Fibroblast of villous mesenchyme (primary cell): ENCODE results near the gene SPATA21. TPM values are rescaled to one million over a fixed set of nuclear protein-coding genes. Genes with fewer than 3 reads are reported as not detected.

Experiments used
- DNase-seq: peaks from one replicate; pipeline ENCODE4 v3.0.0-alpha.2; 2010; ENCODE audit warnings: low read depth
- H3K4me3 ChIP-seq: 2 replicates; pipeline ENCODE4 v1.5.1; 2011; ENCODE audit warnings: low read depth, mild to moderate bottlenecking, low read length
- CTCF ChIP-seq: IDR thresholded peaks from 2 replicates; pipeline ENCODE4 v1.5.1; 2012; ENCODE audit warnings: low read depth, mild to moderate bottlenecking, low read length; ENCODE audit not compliant: insufficient read depth
- total RNA-seq: library from RNA; depleted of rRNA; stranded (reverse); fragments of >200 nt; gene quantifications from 2 replicates; pipeline ENCODE4 v1.2.3, GENCODE V29; 2012

The SPATA21 gene
- total RNA-seq, 1 donor, result under 0.01 TPM

GRCh38 chr1:16430606-16431005 lies 6.6 kb downstream of the SPATA21 start:
- no peak for TF ChIP-seq CTCF
- no peak overlapping the region for H3K4me3 ChIP-seq
- no peak for DNase-seq

- TF ChIP-seq CTCF, result no peak
- no peak overlapping the region for H3K4me3 ChIP-seq
- no peak for DNase-seq
Observed at GRCh38 chr1:16425125-16426025, 11.8 kb downstream of the SPATA21 start.

GRCh38 chr1:16422041-16422440 lies 15.2 kb downstream of the SPATA21 start:
- no peak overlapping the region for H3K4me3 ChIP-seq
- no peak for DNase-seq
- no peak for TF ChIP-seq CTCF

- TF ChIP-seq CTCF, result no peak
- DNase-seq, result no peak
- H3K4me3 ChIP-seq, result no peak overlapping the region
Observed at GRCh38 chr1:16421201-16421600, 16.0 kb downstream of the SPATA21 start.

- TF ChIP-seq CTCF, result no peak
- H3K4me3 ChIP-seq, result no peak overlapping the region
- no peak for DNase-seq
Observed at GRCh38 chr1:16420424-16421118, 16.7 kb downstream of the SPATA21 start.

- peak; percentile 20 for DNase-seq
- no peak for TF ChIP-seq CTCF
- no peak overlapping the region for H3K4me3 ChIP-seq
Observed at GRCh38 chr1:16418823-16419425, 18.3 kb downstream of the SPATA21 start.
